Measurements from ENCODE around the gene CAV1. TPM values are rescaled to one million over a fixed set of nuclear protein-coding genes. Genes with fewer than 3 reads are reported as not detected.

The CAV1 gene
- total and polyA plus RNA-seq, 12 donors = 93.0 to 364 (median 274) TPM

GRCh38 chr7:116549370-116549769, 24.5 kb downstream of the CAV1 start:
- Histone ChIP-seq H3K4me3 (no peak overlapping the region), H3K36me3 (peaks cover 0 to 98% (median 6%) of the 10 kb centered on the region in 9 donors), H3K27ac (peak overlapping the region in 5 of 10 donors; percentile 18 to 81 (median 30)), H3K9me3 (no peaks in the 10 kb centered on the region), H3K4me1 (peaks cover 6 to 100% (median 83%) of the 10 kb centered on the region in 9 donors), H3K27me3 (no peaks in the 10 kb centered on the region)
- no peak for TF ChIP-seq CTCF (IDR thresholded peaks at IDR 0.05)
- ATAC-seq = no peak
- DNase-seq = no peak
- intact Hi-C loops (cut with DNase I) = no loop called here

DNA sequence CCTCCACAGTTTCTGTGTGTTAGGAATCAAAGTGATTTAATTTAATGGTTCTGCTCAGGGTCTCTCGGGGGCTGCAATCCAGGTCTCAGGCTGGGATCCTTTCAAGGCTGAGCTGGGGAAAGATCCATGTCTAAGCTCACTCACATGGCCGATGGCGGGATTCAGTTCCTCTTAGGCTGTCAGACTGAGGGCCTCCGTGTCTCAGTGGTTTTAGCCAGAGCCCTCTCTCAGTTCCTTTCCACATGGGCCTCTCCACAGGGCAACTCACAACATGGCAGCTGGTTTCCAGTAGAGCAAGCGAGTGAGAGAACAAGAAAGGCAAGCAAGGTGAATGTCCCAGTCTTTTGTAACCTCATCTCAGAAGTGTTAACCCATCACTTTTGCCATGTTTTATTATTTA, 26.9 kb downstream of the CAV1 start:
- ATAC-seq = no peak
- H3K36me3 ChIP-seq = peaks cover 0 to 94% (median 4%) of the 10 kb centered on the region in 9 donors
- intact Hi-C loops (cut with DNase I) = no loop called here
- H3K9me3 ChIP-seq = no peaks in the 10 kb centered on the region
- no peaks in the 10 kb centered on the region for H3K27me3 ChIP-seq
- H3K4me3 ChIP-seq = no peak overlapping the region
- no peak for TF ChIP-seq CTCF (IDR thresholded peaks at IDR 0.05)
- H3K4me1 ChIP-seq = peaks cover 12 to 98% (median 85%) of the 10 kb centered on the region in 9 donors
- WGBS, 2 donors = 87 to 88% methylated on average over 5 of the region's 5 CpGs
- DNase-seq = no peak
- peak overlapping the region in 4 of 10 donors; percentile 8 to 70 (median 28) for H3K27ac ChIP-seq

DNA sequence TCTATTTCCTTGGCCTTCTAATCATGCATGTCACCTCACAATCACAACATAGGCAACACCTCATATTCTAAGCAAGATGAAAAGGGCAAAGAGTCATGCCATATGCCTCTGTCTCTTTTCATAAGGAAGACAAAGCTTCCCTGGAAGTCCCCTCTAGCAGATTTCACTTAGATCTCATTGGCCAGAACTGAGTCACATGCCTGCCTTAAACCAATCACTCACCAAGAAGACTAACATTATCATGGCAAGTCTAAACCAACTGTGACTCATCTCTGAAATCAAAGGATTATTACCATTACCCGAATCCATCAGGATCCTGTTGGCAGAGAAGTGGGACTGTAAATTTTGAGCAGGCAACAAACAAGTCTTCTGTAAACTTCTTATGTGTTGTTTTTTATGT, 27.8 kb downstream of the CAV1 start:
- Histone ChIP-seq H3K36me3 (peaks cover 0 to 94% (median 4%) of the 10 kb centered on the region in 9 donors), H3K4me1 (peaks cover 10 to 98% (median 79%) of the 10 kb centered on the region in 9 donors), H3K27me3 (no peaks in the 10 kb centered on the region), H3K4me3 (no peak overlapping the region), H3K9me3 (no peaks in the 10 kb centered on the region), H3K27ac (peak overlapping the region in 5 of 10 donors; percentile 19 to 70 (median 31))
- 53 to 69% methylated on average over 1 of the region's 1 CpG for WGBS, 2 donors
- no peak for ATAC-seq
- TF ChIP-seq CTCF (IDR thresholded peaks at IDR 0.05) = no peak
- intact Hi-C loops (cut with DNase I) = no loop called here
- DNase-seq = no peak

DNA sequence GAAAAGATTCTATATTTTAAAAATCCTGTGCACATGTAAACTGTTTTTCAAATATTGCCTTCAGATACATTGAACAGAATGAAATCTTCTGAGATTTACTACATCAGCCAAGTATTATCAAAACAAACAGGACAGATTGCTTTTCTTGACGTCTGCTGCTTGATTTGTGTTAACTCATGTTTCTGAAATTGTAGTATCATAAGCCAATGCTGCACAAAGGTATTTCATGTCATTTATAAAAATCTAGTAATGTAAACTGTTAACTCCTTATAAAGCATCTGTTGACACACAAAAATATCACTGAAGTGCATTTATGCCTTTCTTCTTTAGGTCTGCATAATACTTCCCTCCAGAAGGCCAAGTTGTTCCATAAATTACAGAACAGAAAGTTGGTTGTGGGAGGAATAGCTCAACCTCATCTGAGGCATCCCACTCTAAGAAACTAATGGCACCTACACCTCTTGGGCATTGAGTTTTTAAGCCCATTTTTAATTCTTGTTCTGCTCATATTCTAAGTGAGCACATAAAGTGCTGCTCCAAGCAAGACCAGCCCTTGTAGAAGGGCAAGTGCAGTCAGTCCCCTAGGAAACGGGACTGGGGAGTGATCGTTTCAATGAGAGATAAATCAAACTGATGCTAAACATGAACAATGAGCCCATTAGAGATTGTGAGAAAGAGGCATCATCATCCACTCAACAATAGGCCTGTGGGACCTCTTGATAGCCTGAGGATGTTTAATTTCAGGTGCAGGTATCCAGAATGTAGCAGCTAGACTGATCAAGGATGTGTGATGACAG, 28.5 kb downstream of the CAV1 start:
- Histone ChIP-seq H3K27me3 (no peaks in the 10 kb centered on the region), H3K9me3 (no peaks in the 10 kb centered on the region), H3K27ac (peak overlapping the region in 8 of 10 donors; percentile 7 to 70 (median 22)), H3K4me1 (peaks cover 9 to 98% (median 79%) of the 10 kb centered on the region in 9 donors), H3K4me3 (no peak overlapping the region), H3K36me3 (peaks cover 0 to 94% (median 4%) of the 10 kb centered on the region in 9 donors)
- no peak for TF ChIP-seq CTCF (IDR thresholded peaks at IDR 0.05)
- WGBS, 2 donors = 30 to 31% methylated on average over 3 of the region's 3 CpGs
- no peak for DNase-seq
- ATAC-seq = no peak
- intact Hi-C loops (cut with DNase I) = no loop called here
